Measurements from ENCODE around the gene TAF10. TPM values are rescaled to one million over a fixed set of nuclear protein-coding genes. Genes with fewer than 3 reads are reported as not detected.

TAF10 gene
- total RNA-seq, 2 experiments from 2014 or later, result 154 to 164 TPM

DNA sequence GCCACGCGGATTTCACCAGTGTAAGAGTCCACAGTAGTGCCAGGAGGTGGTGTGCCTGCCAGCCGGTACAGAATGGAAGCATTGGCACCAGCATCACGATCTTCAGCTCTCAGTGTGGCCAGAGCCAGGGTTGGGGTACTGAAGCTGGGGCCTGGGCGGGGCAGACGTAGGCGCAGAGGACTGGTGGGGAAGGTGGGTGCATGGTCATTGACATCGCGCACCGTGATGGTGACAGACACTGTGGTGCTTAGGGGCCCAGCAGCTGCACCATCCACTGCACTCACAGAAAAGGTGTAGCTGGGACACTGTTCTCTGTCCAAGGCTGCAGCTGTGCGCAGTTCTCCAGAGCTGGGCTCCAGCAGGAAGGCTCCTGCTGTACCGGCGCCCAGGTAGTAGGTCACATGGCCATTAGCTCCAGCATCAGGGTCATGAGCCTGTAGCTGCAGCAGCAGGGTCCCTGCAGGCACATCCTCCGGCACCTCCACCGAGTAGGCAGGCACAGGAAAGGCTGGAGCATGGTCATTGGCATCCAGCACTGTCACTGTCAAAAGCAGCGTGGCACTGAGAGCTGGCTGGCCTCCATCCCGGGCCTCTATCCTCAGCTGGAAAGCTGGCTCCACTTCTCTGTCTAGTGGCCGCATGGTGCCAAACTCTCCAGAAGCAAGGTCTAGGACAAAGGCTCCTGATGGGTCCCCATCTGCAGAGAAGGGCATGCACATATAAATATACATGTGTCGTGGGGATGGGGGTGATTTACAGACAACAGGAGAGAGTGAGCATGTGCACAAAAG, 15.2 kb upstream of the TAF10 start:
- ATAC-seq (ENCODE audit: poor library complexity) (no peak), DNase-seq (no peak)
- TF ChIP-seq, protein P1, sequence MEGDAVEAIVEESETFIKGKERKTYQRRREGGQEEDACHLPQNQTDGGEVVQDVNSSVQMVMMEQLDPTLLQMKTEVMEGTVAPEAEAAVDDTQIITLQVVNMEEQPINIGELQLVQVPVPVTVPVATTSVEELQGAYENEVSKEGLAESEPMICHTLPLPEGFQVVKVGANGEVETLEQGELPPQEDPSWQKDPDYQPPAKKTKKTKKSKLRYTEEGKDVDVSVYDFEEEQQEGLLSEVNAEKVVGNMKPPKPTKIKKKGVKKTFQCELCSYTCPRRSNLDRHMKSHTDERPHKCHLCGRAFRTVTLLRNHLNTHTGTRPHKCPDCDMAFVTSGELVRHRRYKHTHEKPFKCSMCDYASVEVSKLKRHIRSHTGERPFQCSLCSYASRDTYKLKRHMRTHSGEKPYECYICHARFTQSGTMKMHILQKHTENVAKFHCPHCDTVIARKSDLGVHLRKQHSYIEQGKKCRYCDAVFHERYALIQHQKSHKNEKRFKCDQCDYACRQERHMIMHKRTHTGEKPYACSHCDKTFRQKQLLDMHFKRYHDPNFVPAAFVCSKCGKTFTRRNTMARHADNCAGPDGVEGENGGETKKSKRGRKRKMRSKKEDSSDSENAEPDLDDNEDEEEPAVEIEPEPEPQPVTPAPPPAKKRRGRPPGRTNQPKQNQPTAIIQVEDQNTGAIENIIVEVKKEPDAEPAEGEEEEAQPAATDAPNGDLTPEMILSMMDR (IDR thresholded peaks at IDR 0.05), result no peak
- peaks cover 12% of the 10 kb centered on the region for H3K4me1 Mint-ChIP-seq (ENCODE audit: low read depth)
- peak overlapping the region; percentile 0 for H3K4me3 Mint-ChIP-seq
- peaks cover 14% of the 10 kb centered on the region for H3K4me1 ChIP-seq (ENCODE audit: insufficient read depth, low read length)
- ChIA-PET POLR2A (interaction anchor here (1.0 to 3.0 kb wide), 4 partner anchors 8 to 56 kb away, joined by 3 to 14 read pairs (median 4); partner anchors contain the start of genes ILK, MRPL17, TAF10 and TPP1), CTCF (interaction anchor here (1.1 kb wide), 2 partner anchors 23 to 56 kb away, joined by 3 read pairs; partner anchors contain the start of gene MRPL17)
- peaks cover 4% of the 10 kb centered on the region for H3K36me3 ChIP-seq (ENCODE audit: insufficient read depth, low read length)
- H3K9me3 ChIP-seq (ENCODE audit: control insufficient read depth in 1 of 2, insufficient read depth in 1 of 2, low read length in 2 of 2), result no peaks in the 10 kb centered on the region
- H3K27ac Mint-ChIP-seq, result peak overlapping the region; percentile 56
- H3K36me3 Mint-ChIP-seq (ENCODE audit: low read depth), result peaks cover 29% of the 10 kb centered on the region
- no peak overlapping the region for H3K4me3 ChIP-seq (ENCODE audit: low read length)
- no peaks in the 10 kb centered on the region for H3K9me3 Mint-ChIP-seq
- no peaks in the 10 kb centered on the region for H3K27me3 ChIP-seq (ENCODE audit: control insufficient read depth in 1 of 2, insufficient read depth in 2 of 2, low read length in 2 of 2)
- no peaks in the 10 kb centered on the region for H3K27me3 Mint-ChIP-seq
- intact Hi-C loops (cut with DNase I, micrococcal nuclease), result no loop called here
- H3K27ac ChIP-seq (ENCODE audit: low read depth in 1 of 2, low read length in 2 of 2), result peak overlapping the region in 1 of 2 donors; percentile 7

DNA sequence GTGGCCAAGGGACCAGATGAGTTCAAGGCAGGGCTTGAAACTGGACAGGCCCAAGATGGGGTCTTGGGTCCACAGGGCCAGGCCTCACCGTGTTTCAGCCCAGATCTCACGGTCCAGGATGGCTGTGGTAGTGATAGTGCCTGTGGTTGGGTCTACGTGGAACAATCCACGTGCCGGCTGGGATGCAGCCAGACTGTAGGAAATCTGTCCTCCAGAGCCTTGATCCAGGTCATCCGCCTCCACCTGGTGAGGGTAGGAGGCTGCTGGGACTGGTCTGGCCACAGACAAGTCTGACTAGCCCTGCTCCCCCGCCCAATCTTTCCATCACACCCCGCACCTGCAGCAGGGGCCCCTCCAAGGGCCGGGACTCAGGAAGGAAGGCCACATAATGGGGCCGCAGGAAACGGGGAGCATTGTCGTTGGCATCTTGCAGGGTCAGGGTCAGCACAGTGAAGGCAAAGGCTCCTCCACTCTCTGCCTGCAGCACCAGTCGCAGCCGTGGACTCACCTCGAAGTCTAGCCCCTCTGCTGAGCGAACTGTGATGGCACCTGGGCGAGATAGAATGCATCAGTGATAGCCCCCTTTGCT, 13.9 kb upstream of the TAF10 start:
- ChIA-PET POLR2A (interaction anchor here (1.0 to 3.0 kb wide), 2 partner anchors 14 to 22 kb away, joined by 3 to 14 read pairs; partner anchors contain the start of genes ILK and TAF10), CTCF (no interaction called here)
- intact Hi-C loops (cut with DNase I, micrococcal nuclease), result no loop called here
- Mint-ChIP-seq H3K4me3 (no peak overlapping the region), H3K4me1 (ENCODE audit: low read depth) (peaks cover 12% of the 10 kb centered on the region), H3K9me3 (no peaks in the 10 kb centered on the region), H3K36me3 (ENCODE audit: low read depth) (peaks cover 29% of the 10 kb centered on the region), H3K27ac (no peak overlapping the region), H3K27me3 (no peaks in the 10 kb centered on the region)
- ATAC-seq (ENCODE audit: poor library complexity), result no peak
- H3K36me3 ChIP-seq (ENCODE audit: insufficient read depth, low read length), result peaks cover 4% of the 10 kb centered on the region
- H3K4me1 ChIP-seq (ENCODE audit: insufficient read depth, low read length), result peaks cover 14% of the 10 kb centered on the region
- TF ChIP-seq, protein P1 (IDR thresholded peaks at IDR 0.05), result no peak
- no peaks in the 10 kb centered on the region for H3K9me3 ChIP-seq (ENCODE audit: control insufficient read depth in 1 of 2, insufficient read depth in 1 of 2, low read length in 2 of 2)
- H3K4me3 ChIP-seq (ENCODE audit: low read length), result no peak overlapping the region
- H3K27ac ChIP-seq (ENCODE audit: low read depth in 1 of 2, low read length in 2 of 2), result no peak overlapping the region
- H3K27me3 ChIP-seq (ENCODE audit: control insufficient read depth in 1 of 2, insufficient read depth in 2 of 2, low read length in 2 of 2), result no peaks in the 10 kb centered on the region
- no peak for DNase-seq

DNA sequence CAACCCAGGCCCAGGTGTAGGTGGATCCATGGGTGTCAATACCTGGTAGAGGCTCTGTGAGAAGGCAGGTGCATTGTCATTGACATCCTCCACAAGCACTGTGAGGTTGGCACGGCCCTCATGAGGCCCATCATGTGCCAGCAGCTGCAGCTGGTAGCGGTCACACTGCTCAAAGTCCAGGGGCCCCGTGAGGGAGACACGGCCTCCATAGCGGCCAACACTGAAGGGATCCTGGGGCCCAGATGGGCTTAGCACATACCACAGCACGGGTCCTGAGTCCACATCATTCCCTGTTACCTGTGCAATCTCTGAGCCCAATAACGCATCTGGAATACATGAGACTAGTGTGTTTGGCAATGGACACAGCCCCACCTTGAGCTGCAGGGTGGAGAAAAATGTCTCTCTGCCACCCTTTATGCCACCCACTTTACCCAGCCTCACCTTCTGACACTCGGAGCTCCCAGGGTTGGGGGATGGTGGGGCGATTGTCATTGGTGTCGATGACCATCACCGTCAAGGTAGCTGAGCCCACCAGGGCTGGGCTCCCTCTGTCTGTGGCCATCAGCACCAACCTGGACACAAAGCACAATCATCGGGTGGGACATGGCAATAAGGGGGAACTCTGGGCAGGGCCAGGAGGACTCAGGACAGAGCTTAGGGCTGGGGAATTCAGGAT, 13.3 kb upstream of the TAF10 start:
- DNase-seq, result no peak

More for the DNA sequence above, 13.3 kb upstream of the TAF10 start:
- ATAC-seq (ENCODE audit: poor library complexity), result no peak
- H3K27me3 ChIP-seq (ENCODE audit: control insufficient read depth in 1 of 2, insufficient read depth in 2 of 2, low read length in 2 of 2), result no peaks in the 10 kb centered on the region
- Mint-ChIP-seq H3K36me3 (ENCODE audit: low read depth) (peaks cover 29% of the 10 kb centered on the region), H3K9me3 (no peaks in the 10 kb centered on the region), H3K27ac (no peak overlapping the region), H3K27me3 (no peaks in the 10 kb centered on the region), H3K4me1 (ENCODE audit: low read depth) (peaks cover 12% of the 10 kb centered on the region), H3K4me3 (no peak overlapping the region)
- H3K4me1 ChIP-seq (ENCODE audit: insufficient read depth, low read length), result peaks cover 14% of the 10 kb centered on the region
- ChIA-PET POLR2A (no interaction called here), CTCF (interaction anchor here (1.0 kb wide), 1 partner anchor 46 kb away, joined by 4 read pairs; no protein-coding TSS in a partner anchor)
- peaks cover 4% of the 10 kb centered on the region for H3K36me3 ChIP-seq (ENCODE audit: insufficient read depth, low read length)
- TF ChIP-seq, protein P1 (IDR thresholded peaks at IDR 0.05), result no peak
- no peak overlapping the region for H3K27ac ChIP-seq (ENCODE audit: low read depth in 1 of 2, low read length in 2 of 2)
- no peaks in the 10 kb centered on the region for H3K9me3 ChIP-seq (ENCODE audit: control insufficient read depth in 1 of 2, insufficient read depth in 1 of 2, low read length in 2 of 2)
- intact Hi-C loops (cut with DNase I, micrococcal nuclease), result no loop called here
- H3K4me3 ChIP-seq (ENCODE audit: low read length), result no peak overlapping the region

All from CD4-positive, alpha-beta T cell (primary cell).